Pulmonary artery endothelial cell (primary cell): ENCODE measurements around the gene ALPP. TPM values are rescaled to one million over a fixed set of nuclear protein-coding genes. Genes with fewer than 3 reads are reported as not detected.
"Not testable (repeated sequence)": the region's sequence is repeated elsewhere in the genome, so short reads cannot be mapped to it uniquely, and the experiment has no call there.

ENCODE experiments used
- DNase-seq: peaks from one replicate; pipeline ENCODE4 v3.0.0-alpha.2; 2011; ENCODE audit warnings: low read depth, low spot score
- total RNA-seq: library from RNA; depleted of rRNA; stranded (reverse); fragments of >200 nt; gene quantifications from 2 replicates; pipeline ENCODE4 v1.2.3, GENCODE V29; 2014

The ALPP gene
- total RNA-seq, result not detected in 2 replicates

DNA sequence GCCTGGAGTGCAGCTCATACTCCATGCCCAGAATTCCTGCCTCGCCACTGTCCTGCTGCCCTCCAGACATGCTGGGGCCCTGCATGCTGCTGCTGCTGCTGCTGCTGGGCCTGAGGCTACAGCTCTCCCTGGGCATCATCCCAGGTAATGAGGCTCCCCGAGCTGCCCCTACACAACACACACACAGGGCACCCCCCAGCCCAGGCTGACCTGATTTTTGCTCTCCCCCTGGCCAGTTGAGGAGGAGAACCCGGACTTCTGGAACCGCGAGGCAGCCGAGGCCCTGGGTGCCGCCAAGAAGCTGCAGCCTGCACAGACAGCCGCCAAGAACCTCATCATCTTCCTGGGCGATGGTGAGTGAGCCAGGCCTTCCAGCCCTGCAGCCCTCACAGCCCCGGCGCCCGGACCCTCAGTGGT lies at the start of gene ALPP:
ALPP (plus strand) TSS at position 17 of the 417 bp plus-strand sequence; CDS start at position 69, 52 bp downstream.
- not testable (repeated sequence) for DNase-seq

DNA sequence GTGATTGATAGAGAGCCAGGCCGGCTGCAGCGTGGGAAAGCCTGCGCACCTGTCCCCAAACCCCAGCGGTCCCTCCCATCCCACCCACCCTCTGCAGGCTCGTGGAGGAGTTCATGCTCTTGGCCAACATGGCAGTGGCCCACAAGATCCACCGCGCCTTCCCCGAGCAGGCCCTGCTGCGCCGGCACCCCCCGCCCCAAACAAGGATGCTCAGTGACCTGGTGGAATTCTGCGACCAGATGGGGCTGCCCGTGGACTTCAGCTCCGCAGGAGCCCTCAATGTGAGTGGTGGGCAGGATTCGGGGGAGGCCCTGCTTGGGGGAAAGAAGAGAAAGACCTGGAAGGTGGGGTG lies 48.9 kb upstream of the ALPP start:
- DNase-seq, result no peak

DNA sequence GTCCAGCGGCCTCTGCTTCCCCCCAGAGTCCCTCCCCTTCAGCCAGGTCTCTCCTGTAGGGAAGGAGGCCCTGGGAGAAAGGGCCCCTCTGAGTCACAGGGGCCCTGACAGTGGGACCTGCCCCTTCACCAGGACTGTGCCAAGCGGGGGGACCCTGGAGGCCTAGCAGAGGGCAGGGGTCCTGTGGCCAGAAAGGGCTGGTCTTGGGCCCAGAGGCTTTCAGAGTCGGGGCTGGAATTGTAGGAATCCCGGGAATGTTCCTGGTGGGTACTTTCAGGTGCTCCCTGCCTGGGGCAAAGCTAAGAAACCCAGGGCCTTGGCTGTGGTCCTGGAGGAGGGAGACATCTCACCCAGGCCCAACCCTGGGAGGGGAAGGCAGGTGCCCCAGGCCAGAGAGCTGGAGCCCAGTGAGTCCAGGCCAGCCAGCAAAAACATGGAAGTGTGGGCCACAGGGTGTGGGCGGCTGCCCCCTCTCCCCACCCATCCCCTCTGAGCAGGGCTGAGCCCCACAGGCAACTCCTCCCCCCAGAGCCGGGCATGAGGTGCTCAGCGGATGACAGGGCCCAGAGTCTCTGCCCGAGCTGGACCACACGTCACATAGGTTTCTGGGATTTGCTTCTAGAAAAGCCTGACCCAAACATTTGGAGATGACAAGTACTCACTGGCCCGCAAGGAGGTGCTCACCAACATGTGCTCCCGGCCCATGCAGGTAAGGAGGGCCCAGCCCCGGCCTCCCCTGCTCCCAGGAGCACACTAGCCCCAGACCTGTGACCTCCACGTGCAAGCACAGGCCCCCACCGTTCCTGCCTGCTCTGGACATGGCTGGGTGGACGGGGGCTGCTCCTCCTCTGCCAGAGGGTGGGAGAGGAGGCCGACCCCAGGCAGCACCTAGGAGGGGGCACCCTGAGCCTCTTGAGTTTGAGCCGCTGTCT lies 48.2 kb upstream of the ALPP start:
- DNase-seq, result no peak

DNA sequence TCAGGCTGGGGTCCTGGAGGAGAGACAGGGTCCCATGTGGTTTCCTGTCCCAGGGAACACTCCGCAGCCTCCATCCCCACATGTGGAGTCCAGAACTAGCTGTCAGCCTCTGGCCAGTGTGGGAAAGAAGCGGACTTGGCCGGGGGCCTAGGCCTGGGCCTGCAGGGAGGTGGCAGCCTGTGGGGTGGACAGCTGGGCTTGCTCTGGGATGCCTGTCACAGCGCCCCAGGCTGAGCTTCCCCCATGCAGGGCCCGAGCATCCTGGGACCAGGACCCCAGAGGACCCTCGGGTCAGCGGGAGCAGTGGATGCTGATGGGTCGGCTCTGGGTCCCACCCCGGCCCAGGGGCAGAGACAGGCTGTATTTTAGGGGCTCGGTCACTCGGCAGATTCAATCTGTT lies 47.5 kb upstream of the ALPP start:
- not testable (repeated sequence) for DNase-seq

DNA sequence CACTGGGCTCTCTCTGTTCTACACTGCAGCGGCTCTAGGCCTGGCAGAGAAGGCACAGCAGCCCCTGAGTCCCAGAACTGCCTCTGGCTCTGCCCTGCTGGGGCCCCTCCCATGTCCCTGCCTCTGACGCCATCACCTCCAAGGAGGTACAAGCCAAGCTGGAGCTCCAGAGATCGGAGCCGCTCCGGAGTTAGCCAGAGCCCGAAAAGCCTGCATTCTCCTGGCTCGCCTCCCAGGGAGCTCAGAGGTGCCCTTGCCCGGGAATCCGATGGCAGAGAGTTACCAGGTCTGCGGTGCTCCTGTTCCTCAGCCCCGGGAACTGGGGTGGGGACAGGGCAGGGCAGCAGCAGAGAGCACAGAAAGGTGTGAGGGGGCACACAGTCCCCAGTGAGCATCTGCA lies 46.9 kb upstream of the ALPP start:
- DNase-seq, result not testable (repeated sequence)

DNA sequence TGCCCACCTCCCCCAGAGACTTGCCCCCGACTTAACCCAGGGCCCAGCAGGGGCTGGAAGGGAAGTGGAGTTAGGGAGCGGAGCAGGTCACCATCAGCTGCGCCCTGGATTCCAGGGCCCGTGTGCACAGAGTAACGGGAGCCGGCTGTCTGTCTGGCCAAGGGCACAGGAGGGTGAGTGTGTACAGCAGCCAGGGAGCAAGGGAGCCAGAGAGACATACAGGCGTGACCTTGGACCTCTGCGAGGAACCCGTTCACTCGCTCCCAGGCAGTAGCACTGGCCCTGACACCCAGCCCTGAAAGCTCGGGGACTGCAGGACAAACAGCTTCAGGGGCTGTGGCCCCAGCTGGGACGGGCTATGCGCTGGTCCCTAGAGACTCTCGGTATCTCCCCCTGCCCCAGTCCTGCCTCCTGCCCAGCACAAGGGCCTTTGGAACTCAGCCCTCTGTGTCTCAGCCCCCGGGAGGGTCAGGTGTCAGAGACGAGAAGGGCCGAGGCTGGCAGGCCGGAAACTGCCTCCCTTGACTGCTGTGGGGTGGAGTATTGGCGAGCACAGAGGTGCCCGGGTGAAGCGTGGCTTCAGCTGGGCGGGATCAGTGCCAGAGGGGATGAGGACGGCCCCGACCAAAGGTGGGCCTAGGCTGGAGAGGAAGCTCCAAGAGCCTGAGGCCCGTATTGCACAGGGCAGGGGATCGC lies 46.2 kb upstream of the ALPP start:
- not testable (repeated sequence) for DNase-seq

DNA sequence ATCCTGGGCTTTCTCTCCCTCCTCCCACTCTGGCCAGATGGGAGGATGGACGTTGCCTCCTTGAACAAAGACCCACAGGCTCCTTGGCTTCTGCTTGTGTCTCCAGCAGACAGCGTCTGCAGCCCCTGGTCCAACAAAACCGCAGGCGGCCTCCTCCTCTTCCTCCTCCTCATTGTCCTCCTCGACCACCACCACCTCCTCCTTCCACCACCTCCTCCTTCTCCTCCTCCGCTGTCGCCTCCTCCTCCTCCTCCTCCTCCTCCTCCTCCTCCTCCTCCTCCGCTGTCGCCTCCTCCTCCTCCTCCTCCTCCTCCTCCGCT lies 45.7 kb upstream of the ALPP start:
- no peak for DNase-seq

DNA sequence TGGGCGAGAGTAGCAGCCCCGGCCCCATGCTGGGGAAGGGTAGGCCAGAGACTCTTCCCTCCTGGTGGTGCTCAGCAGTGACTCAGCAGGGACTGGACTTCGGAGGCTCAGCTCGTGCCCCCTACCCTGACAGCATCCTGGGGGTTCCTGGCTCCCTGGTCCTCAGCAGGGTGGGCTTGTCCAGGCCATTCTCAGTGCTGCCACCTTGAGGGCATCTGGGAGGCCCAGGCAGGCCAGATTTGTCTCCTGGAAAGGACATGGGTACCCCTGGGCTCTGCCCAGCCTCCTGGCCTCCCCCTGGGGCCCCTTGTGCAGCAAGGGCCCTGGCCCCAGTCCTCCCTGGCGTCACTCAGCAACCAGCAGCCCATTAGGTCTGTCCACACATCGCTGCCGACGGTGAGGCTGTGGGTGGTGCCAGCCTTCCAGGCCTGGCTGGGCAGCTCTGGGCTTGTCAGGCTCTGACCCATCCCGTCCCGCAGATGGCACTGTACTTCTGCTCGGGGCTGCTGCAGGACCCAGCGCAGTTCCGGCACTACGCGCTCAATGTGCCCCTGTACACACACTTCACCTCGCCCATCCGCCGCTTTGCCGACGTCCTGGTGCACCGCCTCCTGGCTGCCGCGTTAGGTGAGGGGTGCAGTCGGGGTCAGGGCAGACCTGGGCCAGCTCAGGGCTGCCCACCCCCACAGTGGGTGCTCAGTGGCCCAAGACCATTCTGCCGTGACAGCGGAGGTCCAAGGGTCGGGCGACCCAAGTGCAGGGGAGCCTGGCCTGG lies 45.0 kb upstream of the ALPP start:
- no peak for DNase-seq

DNA sequence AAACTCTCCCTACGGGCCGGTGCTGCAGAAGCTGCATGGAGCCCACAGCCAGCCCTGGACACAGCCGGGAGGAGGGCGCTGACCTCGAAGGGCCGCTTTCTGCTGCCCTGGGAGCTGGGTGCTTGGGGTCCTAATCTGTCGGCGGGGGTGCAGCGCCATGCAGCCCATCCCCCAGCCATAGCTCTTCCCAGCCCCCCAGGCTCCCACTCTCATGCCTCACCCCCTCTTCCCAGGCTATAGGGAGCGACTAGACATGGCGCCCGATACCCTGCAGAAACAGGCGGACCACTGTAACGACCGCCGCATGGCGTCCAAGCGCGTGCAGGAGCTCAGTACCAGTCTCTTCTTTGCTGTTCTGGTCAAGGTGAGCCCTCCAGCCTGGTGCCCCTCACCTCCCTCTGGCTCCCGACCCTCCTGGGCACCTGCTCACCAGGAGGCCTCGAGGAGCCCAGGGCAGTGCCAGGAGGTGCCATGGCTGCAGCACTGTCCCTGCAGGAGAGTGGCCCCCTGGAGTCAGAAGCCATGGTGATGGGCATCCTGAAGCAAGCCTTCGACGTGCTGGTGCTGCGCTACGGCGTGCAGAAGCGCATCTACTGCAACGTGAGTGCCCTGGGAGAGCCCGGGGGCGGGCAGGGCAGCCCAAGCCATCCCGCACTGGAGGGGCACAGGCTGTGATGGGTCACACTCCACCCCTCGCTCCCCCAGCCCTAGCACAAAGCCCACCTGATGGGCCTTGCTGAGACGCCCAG lies 44.2 kb upstream of the ALPP start:
- DNase-seq, result not testable (repeated sequence)

DNA sequence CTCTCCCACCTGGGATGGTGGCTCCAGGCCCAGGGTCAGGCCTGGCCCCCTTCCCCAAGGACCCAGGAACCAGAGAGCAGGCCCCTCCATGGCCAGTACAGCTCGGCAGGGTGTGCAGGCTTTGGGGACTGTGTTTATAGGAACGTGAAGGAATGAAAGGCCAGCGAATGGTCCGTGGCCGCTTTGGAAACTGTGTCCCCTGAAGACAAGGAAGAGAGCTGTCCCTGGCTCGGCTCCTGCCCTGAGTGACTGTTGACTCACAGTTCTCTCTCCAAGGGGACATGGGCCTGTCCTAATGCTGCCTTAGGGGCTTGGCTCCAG lies 43.7 kb upstream of the ALPP start:
- not testable (repeated sequence) for DNase-seq

DNA sequence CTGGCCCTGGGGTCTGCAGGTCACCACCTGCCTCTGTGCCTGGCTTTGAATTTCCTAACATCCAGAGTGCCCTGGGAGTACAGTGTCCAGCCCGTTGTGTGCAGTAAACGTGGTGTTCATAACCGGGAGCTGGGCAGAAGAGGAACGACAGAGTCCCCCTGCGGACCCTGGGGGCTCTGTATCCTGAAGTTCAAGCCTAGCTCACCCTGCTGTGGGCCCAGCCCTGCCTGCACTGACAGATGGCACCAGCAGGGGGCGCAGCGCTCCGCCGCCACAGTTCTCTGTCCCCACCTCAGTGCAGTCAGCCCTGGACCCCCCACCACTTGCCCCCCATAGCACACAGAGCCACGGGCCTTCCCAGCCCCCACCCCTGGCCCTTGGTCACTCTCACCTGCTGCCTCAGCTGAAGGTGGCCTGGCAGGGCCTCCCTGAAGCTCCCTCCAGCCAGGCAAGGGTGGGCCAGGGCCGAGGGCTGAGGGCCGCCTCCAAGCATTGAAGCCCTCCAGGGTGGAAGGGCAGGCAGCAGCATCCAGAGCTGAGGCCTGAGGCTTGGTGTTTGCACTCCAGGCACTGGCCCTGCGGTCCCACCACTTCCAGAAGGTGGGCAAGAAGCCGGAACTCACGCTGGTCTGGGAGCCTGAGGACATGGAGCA lies 43.2 kb upstream of the ALPP start:
- DNase-seq, result not testable (repeated sequence)

DNA sequence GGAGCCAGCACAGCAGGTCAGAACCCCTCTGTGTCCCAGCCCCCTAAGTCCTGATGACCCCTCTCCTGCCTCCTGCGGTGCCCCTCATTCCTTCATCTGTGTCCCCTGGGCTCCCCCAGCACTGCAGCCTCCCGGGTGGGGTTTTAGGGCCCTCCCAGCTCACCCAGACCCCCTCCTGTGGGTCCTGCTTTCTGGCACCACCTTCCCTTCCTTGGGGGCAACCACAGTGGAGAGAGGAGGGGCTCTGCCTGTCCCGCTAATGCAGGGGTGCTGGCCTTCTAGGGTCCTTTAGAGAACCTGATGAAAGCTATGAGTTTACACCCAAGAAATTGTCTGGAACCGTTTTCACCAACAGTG lies 42.7 kb upstream of the ALPP start:
- DNase-seq, result no peak

DNA sequence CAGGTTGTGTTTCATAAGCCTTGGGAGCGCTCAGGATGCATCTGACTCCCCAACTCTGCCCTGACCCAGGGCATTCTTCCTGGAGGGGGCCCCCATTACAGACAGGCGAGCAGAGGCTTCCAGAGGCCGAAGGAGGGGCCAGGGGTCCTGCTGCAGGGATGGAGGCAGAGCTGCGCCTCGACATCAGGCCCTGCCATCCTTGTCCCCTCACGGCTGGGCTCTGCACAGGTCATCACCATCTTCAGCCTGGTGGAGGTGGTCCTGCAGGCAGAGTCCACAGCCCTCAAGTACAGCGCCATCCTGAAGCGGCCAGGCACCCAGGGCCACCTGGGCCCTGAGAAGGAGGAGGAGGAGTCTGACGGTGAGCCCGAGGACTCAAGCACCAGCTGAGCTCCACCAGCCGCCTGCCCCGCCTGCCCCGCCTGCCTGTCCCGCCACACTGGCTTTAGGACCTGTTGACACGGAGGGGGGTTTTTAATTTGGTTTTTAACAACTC lies 42.3 kb upstream of the ALPP start:
- no peak for DNase-seq

DNA sequence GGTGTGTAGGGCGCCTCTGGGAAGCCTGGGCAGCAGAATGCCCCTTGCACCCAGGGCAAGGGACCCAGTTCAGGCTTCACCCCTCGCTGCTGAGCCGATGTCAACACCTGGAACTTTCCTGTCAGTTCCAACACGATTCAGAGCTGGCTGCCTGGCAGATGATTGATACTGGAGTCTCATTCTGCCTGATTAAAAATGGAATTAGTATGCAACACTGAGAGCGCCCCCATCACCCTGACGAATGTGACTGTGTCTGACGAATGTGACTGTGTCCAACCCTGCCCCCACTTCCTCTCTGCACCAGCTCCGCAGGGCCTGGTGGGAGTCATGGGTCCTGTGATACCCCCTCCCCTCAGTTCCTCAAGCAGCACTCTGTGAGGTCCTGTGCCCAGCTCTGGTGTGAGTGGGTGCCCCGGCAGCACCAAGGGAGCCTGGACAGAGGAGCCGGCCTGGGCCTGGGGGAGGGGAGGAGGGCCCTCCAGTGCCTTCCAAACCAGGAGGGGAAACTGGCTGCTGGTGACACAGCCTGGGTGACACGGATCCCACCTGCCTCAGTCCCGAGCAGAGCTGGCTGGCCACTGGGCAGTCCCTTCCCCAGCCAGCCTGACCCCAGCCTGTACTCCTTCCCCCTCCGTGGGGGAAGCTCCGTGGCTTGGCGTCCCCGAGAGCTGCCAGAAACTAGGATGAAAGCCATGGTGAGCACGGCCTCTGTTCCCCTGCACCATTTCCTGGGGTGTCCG lies 41.4 kb upstream of the ALPP start:
- DNase-seq, result no peak

DNA sequence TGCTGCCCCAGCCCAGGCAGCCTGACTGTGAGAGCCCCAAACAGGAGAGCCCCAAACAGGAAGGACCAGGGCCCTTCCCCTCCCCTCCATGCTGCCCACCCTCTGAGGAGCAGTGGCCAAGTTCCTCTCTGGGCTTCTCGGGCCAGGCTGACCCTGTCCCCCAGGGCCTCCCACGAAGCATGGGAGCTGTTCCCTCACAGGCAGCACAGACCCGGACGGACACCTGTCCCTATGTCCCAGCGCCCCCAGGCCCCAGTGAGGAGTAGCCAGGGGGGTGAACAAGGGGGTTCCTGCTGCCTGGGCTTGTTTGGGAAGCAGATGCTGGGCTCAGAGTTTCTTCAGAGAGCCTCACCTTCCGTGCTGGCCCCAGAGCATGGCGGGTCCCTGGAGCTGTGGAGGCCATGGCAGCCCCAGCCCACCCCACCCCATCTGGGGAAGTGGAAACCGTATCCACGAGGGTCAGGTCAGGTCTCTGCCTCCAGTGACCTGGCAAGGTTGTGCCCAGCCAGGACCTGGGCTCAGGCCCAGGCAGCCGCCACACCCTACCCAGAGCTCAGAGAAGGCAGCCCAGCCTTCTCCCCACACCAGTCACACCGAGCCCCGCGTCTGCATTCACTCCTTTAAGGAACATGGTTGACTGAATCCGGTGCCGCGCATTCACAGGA lies 40.3 kb upstream of the ALPP start:
- not testable (repeated sequence) for DNase-seq

DNA sequence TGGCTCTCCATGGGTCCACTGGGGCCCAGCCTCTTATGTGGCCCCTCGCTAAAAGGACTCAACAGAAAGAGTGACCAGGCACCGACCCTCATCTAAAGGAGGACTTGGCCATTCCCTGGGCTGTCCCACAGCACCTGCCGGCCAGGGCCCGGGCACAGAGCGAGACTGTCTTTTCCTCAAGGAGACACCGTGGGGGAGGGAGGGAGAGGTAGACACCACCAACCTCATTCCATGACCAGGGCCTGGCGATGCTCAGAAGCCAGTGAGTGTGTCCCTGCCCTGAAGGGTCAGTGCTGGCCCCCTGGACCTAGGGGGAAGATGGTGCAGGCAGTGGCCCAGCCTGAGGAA lies 39.8 kb upstream of the ALPP start:
- DNase-seq, result no peak

DNA sequence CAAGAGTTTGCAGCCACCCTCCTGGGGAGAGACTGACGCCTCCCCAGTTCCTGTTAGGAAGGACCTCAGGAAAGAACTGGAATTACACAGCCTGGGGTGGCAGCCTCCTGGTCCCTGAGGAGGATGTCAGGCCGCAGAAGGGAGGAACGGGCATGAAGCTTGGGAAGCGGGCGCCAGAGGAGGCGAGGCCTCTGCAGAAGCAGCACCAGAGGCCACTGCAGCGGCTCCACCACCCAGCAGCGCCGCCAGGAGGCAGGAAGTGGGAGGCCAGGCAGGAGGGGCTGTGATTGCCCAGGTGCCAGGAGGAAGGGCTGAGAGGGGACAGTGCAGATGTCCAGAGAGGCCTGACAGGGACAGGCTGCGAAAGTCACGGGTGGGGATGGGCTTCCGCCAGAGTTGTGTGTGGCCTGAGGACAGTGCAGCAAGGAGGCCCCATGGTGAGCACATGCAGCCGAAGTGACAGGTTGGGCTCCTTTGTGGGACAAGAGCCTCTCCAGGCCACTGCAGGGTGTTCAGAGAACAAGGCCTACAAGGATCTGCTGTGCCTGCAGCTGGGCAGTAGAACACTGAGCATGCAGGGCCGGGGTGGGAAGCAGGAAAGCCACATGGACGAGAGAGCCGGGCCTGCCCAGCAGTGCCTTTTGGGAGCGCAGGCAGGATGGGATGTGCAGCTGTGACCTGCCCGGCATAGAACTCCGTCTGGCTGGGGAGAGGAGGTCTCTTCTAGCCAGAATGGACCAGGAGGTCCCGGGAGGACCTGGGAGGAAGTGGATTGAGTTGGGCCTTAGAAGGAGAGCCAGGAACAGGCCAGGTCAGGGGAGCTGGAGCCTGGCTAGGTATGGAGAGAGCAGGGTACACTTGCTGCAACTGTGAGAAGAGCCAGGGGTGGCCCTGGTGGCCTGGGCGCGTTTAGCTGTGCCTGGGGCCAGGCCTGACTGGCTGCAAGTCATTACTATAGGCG lies 39.1 kb upstream of the ALPP start:
- DNase-seq, result no peak

DNA sequence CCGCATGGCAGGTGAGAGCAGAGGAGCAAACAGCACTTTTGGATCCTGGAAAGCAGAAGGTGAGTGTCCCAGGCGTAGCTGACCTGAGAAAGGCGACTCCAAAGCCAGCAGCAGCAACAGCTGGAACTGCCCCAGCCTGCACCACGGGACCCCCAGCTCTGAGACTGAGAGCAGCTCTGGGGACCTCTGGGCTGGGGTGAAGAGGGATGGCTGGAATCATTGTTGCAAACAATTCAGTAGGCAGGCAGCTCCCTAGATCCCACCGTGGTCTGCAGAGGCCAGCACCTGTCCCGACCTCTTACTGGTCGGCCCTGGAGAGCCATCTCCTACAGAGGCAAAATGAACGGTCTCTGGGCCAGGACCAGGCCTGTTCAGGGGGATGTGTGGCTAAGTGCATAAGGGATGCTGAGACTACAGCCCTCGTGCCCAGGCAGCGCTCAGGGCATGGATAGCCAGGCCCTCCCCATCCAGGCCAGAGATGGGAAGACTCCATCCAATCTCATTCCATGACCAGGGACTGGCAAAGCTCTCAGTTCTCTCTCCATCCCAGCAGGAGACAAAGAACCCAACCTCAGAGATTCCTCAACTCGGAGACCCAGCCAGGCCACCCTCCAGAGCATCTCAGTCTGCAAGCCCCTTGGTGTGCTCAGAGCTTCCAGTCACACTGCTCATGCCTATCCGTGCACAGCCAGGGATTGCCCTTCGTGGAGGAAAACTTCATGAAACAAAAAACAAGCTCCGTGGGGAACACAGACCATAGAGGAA lies 38.2 kb upstream of the ALPP start:
- DNase-seq, result no peak
